Measurements from ENCODE around the gene LMNTD1.

DNA sequence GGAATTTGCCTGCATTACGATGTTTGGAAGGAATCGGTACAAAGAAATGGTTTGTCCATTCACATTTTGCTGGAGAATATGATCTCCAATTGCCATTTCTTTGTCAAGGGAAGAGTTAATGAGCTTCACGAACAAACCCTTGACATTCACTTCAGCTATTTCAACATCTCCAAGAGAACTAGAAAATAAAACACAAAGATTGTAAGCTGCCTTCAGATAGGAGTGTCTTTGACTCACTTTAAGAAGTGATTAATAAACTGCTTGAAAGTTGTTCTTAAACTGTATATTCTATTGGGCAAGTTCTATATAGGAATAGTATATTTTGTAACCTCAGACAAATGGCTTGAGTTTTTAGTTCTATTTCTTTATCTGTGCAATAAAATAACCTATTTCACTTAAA, 26.3 kb downstream of the LMNTD1 start:
- TF ChIP-seq, protein P1, sequence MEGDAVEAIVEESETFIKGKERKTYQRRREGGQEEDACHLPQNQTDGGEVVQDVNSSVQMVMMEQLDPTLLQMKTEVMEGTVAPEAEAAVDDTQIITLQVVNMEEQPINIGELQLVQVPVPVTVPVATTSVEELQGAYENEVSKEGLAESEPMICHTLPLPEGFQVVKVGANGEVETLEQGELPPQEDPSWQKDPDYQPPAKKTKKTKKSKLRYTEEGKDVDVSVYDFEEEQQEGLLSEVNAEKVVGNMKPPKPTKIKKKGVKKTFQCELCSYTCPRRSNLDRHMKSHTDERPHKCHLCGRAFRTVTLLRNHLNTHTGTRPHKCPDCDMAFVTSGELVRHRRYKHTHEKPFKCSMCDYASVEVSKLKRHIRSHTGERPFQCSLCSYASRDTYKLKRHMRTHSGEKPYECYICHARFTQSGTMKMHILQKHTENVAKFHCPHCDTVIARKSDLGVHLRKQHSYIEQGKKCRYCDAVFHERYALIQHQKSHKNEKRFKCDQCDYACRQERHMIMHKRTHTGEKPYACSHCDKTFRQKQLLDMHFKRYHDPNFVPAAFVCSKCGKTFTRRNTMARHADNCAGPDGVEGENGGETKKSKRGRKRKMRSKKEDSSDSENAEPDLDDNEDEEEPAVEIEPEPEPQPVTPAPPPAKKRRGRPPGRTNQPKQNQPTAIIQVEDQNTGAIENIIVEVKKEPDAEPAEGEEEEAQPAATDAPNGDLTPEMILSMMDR (conservative IDR thresholded peaks at IDR 0.05): no peak
- TF ChIP-seq ZFX (IDR thresholded peaks at IDR 0.05): no peak

Measured in C4-2B (cell line).